Activated CD8-positive, alpha-beta memory T cell treated with anti-CD3 and anti-CD28 coated beads for 36 hours (primary cell): ENCODE data around the gene C1QL4. TPM values are rescaled to one million over a fixed set of nuclear protein-coding genes. Genes with fewer than 3 reads are reported as not detected.
"Not testable (repeated sequence)": the region's sequence is repeated elsewhere in the genome, so short reads cannot be mapped to it uniquely, and the experiment has no call there.

Source experiments
- CTCF ChIA-PET: fragments of 350-600 bp; sonication (Branson Sonifier 250); formaldehyde crosslinking; loops from one replicate; lab custom pipeline; 2021; ENCODE audit warnings: antibody characterized with exemption; lab: Charles Lee
- POLR2A ChIA-PET: fragments of 350-600 bp; sonication (Branson Sonifier 250); formaldehyde crosslinking; loops from one replicate; lab custom pipeline; 2021; ENCODE audit warnings: antibody characterized with exemption; lab: Charles Lee
- total RNA-seq, 2 experiments: library from RNA; stranded (reverse); gene quantifications; one replicate each; pipeline ENCODE4 v1.2.3, GENCODE V29; 2021

C1QL4 gene
- total RNA-seq, 2 experiments from 2014 or later, result not detected

DNA sequence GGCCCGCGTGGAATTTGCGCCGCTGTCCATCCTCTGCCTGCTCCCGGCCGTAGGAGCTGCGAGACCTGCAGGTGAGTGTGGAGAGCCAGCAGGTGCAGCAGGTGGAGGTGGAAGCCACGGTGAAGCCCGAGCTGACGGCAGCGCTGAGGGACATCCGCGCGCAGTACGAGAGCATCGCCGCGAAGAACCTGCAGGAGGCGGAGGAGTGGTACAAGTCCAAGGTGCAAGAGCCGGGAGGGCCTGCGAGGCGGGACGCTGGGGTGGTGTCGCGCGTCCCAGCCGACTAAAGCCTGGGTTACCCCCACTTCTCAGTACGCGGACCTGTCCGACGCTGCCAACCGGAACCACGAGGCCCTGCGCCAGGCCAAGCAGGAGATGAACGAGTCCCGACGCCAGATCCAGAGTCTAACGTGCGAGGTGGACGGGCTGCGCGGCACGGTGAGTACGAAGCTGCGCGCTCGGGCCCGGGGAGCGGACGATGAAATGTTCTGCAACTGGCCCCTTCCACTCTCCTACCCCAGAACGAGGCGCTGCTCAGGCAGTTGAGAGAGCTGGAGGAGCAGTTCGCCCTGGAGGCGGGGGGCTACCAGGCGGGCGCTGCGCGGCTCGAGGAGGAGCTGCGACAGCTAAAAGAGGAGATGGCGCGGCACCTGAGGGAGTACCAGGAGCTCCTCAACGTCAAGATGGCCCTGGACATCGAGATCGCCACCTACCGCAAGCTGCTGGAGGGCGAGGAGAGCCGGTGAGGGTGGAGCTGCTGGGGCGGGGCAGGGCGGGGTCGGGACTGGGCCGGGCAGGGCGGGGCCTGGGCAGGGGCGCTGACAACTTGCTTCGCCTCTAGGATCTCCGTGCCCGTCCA is 39.9 kb downstream of the C1QL4 start:
- POLR2A ChIA-PET, result interaction anchor here (1.0 kb wide), 1 partner anchor 44 kb away, joined by 3 read pairs; no protein-coding TSS in a partner anchor

DNA sequence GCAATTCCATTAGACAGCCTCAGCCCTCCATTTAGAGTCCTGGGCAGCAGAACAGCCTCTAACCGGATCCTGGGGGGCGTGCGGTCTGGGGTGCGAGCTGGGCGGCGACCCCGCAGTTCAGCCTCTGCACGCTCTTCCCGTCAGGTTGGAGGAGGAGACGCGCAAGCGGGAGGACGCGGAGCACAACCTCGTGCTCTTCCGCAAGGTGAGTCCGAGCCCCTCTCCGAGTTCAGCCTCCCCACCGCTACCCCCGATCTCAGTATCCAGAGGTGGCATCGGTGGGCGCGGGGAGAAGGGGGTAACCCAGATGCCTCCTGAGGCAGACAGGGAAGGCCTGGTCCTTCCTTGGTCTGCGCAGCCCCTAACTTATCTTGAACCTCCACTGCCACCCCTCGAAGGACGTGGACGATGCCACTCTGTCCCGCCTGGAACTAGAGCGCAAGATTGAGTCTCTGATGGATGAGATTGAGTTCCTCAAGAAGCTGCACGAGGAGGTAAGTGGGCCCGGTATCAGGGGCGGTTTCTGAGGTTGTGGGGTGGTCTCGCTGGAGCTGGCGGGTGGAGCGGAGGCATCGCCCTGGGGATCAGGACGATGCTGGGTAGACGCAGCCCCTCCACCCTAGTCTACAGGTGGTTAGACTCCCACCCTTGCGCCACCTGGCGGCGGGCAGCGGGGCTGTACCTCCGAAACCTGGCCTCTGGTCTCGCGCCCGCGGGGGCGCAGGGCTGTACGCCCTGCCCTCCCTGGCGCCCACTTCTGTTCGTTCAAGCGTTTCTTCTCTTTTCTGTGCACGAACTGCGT is 40.8 kb downstream of the C1QL4 start:
- CTCF ChIA-PET, result interaction anchor here (0.8 to 9.4 kb wide), 16 partner anchors 8 to 333 kb away, joined by 3 to 62 read pairs (median 4); partner anchors contain the start of genes C1QL4 and DNAJC22
- POLR2A ChIA-PET, result interaction anchor here (0.6 to 1.0 kb wide), 2 partner anchors 45 to 1922 kb away, joined by 3 to 5 read pairs; partner anchors contain the start of gene POU6F1

More for the DNA sequence above, 39.9 kb downstream of the C1QL4 start:
- CTCF ChIA-PET, result interaction anchor here (0.6 to 6.0 kb wide), 16 partner anchors 8 to 333 kb away, joined by 3 to 34 read pairs (median 4); partner anchors contain the start of gene DNAJC22

DNA sequence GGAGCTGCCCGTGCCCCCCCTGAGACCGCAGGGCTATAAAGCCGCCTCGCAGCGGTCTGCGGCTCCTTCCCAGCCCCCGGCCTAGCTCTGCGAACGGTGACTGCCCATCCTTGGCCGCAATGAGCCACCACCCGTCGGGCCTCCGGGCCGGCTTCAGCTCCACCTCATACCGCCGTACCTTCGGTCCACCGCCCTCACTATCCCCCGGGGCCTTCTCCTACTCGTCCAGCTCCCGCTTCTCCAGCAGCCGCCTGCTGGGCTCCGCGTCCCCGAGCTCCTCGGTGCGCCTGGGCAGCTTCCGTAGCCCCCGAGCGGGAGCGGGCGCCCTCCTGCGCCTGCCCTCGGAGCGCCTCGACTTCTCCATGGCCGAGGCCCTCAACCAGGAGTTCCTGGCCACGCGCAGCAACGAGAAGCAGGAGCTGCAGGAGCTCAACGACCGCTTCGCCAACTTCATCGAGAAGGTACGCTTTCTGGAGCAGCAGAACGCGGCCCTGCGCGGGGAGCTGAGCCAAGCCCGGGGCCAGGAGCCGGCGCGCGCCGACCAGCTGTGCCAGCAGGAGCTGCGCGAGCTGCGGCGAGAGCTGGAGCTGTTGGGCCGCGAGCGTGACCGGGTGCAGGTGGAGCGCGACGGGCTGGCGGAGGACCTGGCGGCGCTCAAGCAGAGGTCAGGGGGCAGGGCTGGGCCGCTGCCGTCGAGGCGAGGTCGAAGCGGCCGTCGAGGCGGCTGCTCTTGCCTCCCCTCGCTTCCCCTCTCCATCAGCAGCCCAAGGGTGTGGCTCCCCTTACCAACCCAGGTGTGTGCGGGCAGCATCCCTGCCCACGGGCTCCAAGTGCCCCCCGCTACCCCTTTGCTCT is 41.7 kb downstream of the C1QL4 start, which contains the start of gene PRPH:
Gene PRPH (plus strand): TSS at position 66 of the 855 bp plus-strand sequence. CDS start 54 bp downstream, at position 120.
- POLR2A ChIA-PET, result interaction anchor here (0.6 kb wide), 2 partner anchors 155 to 1923 kb away, joined by 5 read pairs; partner anchors contain the start of gene POU6F1
- CTCF ChIA-PET, result interaction anchor here (1.0 to 9.4 kb wide), 9 partner anchors 16 to 320 kb away, joined by 3 to 62 read pairs (median 11); partner anchors contain the start of genes C1QL4, DNAJC22 and TROAP

DNA sequence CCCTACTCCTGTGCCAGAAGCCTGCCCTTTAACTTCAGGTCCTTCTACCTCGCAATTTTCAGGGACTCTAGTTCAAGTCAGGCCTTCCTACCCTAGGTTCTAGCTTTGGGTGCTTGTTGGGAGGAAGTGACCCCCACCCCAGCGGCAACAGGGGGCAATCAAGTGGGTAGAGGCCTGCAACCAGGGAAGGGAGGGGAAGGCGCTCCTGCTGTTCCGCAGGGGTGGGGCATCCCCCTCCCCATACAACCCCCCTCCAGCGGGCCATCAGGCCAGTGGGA is 42.2 kb downstream of the C1QL4 start:
- POLR2A ChIA-PET, result no interaction called here

DNA sequence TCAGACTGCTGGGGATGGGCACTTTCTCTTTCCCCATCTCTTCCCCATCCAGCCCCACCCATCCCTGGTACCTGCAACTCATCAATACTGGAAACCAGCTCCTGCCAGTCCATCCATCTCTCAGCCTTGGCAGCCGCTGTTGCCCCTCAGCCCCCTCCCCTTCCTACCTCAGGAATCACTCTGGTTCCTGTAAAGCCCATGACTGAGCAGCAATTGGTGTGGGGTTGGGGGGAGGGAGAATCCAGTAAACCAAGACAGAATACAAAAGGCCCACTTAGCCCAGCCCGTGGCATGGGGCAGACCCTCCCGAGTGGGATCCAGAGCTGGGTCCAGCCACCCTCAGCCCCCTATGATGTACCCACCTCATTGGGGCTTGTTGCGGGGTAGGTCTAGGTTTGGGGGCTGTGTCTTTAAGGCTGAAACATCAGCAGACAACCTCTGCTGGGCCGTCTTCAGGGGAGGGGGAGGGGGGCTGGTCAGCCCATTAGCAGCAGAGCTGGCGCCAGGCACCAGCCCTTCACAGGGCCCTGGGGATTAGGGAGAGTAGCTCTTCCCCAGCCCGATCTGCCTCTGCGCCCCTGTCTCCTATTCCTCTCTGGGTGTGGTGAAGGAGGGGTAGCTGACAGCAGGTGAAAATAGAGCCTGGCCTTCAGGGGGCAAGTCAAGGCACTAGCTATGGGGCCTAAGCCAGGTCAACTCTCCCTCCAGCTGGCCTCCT is 42.7 kb downstream of the C1QL4 start:
- CTCF ChIA-PET, result interaction anchor here (1.1 to 9.4 kb wide), 8 partner anchors 28 to 318 kb away, joined by 3 to 62 read pairs (median 14); partner anchors contain the start of genes C1QL4, DNAJC22 and TROAP
- POLR2A ChIA-PET, result no interaction called here

More for the DNA sequence above, 42.2 kb downstream of the C1QL4 start:
- CTCF ChIA-PET, result interaction anchor here (1.1 to 9.4 kb wide), 8 partner anchors 28 to 319 kb away, joined by 3 to 62 read pairs (median 14); partner anchors contain the start of genes C1QL4, DNAJC22 and TROAP

DNA sequence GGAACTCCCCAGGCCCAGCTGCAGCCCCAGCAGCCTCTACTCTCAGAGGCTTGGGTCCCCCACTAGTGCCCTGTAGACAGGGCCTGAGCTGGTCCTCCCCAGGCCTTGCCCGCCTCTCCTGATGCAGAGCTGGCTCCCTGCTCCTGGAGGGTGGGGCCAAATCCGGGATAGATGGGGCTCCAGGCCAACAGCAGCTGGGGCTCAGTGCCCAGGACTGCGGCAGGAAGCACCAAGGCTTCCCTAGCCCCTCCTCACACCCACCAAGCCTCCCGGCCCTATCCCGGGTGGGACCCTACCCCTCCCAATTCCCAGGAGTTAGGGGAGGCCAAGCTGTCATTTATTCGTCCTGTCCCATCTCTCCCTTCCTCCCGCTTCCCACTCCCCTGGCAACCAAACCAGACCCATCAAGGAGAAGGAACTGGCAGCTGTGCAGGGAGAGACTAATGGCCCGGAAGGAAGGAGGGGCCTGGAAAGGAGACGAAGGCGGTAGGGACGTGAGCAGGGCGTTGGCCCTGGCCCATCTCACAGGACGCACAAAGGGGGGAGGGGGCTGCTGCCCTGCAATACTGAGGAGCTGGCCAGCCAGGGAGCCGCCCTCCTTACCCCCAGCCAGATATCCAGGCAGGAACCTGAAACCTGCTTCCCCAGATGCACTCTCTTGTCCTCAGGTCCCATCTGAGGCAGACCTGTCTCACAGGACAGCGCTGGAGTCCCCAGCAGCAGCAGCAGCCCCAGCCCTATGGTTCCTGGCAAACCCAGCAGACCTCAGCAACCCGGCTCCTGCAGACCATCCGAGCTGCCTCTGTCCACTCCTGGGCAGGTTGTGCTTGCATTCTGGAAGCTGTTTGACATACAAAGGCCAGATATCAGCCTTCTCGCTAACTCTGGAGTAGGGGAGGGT is 43.7 kb downstream of the C1QL4 start:
- ChIA-PET POLR2A (no interaction called here), CTCF (interaction anchor here (0.6 to 9.4 kb wide), 8 partner anchors 11 to 64 kb away, joined by 3 to 62 read pairs (median 10); partner anchors contain the start of genes C1QL4, DNAJC22 and TROAP)

DNA sequence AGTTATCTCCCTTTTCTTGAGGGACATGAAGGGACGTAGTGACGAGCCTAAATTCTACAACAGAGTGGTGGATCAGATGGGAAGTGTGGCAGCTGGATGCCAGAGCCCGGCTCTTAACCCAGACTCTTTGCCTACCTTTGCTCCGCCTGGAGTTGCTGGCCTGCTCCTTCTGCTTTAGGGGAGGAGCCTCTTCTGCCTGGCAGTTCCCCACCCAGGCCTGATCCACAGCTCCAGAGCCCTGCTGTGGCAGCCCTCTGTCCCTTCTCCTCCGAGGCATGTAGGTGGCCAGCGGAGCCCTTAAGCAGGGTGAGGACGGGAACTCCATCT is 44.3 kb downstream of the C1QL4 start:
- ChIA-PET CTCF (interaction anchor here (0.6 to 9.4 kb wide), 5 partner anchors 10 to 55 kb away, joined by 3 to 62 read pairs (median 5); partner anchors contain the start of genes C1QL4 and DNAJC22), POLR2A (no interaction called here)

DNA sequence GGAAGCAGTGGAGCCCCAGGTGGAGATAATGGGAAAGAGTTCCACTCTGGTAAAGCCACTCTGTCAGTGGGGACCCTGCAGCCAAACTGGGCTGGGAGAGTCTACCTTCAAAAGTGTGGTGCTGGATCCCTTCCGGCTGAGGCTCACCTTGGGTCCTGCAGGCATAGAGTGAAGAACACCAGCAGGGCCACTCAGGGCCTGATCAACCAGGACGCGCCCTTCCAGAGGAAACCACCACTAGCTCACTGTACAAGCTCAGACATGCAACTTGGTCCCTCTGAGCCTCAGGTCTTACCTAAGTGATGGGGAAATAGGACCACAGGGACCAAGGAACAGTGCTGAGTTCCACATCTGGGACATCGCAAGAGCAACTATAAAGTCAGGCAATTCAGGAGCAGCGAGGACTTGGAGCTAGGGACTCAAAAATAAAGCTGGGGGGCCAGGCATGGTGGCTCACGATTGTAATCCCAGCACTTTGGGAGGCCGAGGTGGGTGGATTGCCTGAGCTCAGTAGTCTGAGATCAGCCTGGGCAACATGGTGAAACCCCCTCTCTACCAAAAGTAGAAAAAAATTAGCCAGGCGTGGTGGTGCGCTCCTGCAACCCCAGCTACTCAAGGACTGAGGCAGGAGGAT is 47.9 kb downstream of the C1QL4 start:
- ChIA-PET POLR2A (interaction anchor here (1.0 kb wide), 1 partner anchor 15 kb away, joined by 3 read pairs; no protein-coding TSS in a partner anchor), CTCF (interaction anchor here (0.7 to 9.4 kb wide), 13 partner anchors 8 to 225 kb away, joined by 3 to 62 read pairs (median 4); partner anchors contain the start of genes C1QL4, DNAJC22 and TROAP)

DNA sequence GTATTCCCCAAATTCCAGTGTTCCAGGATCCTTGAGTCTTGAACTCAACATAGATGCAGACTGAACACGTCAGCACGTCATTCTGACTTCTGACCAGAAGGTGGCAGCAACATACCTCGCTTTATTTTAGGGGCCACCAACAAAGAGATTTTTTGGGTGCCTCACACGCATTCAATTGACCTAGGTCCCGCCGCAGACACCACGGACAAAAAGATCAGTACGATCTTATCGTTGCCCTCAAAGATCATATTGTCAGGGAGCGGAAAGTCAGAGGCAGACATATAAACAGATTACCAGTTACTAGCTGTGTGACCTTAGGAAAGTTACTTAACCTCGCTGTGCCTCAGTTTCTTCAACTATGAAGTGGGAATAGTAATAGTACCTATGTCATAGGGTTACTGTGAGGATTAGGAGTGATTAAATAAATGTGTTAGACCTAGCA is 48.6 kb downstream of the C1QL4 start:
- ChIA-PET CTCF (interaction anchor here (0.7 to 9.4 kb wide), 12 partner anchors 9 to 226 kb away, joined by 3 to 62 read pairs (median 4); partner anchors contain the start of genes C1QL4, DNAJC22 and TROAP), POLR2A (interaction anchor here (1.0 kb wide), 1 partner anchor 14 kb away, joined by 3 read pairs; no protein-coding TSS in a partner anchor)

DNA sequence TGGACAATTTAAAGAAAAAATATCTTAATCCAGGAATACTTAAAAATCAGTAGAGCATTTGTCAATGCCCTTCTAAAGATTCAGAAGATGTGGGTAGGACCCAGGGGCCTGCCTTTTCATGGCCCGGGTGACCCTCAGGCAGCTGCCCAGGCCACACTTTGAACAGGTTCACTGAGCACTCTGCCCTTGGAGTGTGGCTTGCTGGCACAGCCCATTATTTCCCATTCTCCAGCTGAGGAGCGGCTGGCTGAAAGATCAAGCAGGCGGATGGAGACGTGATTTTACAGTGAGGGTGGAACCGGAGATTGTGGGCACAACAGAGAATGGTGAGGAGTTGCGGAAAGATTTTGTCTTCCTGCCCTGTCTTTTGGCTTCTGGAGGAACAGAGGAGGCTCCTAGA is 49.1 kb downstream of the C1QL4 start:
- CTCF ChIA-PET, result interaction anchor here (0.9 to 9.4 kb wide), 8 partner anchors 9 to 71 kb away, joined by 3 to 62 read pairs (median 6); partner anchors contain the start of genes C1QL4 and DNAJC22
- POLR2A ChIA-PET, result no interaction called here

DNA sequence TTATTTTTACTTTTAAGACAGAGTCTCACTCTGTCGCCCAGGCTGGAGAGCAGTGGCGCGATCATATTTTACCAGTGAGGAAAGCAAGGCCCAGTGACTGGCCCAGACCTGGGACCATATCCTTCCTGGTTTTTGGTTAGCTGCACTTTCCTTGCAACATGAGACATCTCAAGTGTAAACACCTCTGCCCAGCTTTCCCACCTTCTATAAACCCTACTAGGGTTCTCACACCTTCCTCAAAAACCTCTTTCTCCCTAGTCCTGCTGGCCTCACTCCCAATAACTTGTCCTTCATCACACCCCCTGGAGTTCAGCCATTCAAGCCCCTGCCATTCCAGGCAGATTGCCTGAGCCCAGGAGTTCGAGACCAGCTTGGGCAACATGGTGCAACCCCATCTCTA is 52.3 kb downstream of the C1QL4 start:
- ChIA-PET POLR2A (no interaction called here), CTCF (interaction anchor here (0.6 to 2.3 kb wide), 5 partner anchors 10 to 282 kb away, joined by 4 to 8 read pairs (median 5); partner anchors contain the start of gene DNAJC22)

DNA sequence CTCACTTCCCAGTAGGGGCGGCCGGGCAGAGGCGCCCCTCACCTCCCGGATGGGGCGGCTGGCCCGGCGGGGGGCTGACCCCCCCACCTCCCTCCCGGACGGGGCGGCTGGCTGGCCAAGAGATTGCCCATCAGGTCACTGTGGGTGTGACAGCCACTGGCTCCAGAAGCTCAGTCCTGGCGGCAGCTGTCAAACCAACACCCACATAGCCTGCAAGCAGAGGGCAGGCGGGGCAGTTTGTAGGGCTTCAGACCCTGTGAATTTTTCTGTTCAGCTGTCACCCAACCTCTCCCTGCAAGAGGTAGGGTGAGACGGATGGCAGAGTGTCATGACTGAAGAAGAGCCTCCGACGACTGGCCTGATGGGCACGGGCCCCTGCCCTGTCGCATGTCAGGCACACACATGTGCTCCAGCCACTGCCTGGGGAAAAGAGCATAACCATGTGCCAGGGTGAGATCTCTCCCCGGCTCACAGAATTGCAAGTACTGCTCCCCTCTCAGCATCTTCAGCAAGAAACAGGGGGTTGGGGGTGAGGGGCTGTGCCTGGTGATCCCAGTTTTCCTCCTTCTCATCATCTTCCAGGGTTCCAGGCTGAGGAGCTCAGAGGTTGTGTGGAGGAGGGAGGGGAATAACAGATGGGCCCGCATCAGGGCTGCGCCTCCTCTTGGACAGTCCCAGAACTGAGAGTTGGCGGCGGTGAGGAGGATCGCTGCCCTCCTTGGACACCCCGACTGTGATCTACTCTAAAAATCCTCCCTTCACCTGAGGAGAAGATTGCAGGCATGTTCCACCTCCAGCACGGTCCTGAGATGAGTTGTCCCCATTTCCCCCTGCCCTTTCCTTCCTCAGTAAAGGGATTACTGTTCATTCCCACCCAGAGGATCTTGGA is 53.2 kb downstream of the C1QL4 start:
- ChIA-PET POLR2A (no interaction called here), CTCF (interaction anchor here (0.6 to 2.3 kb wide), 4 partner anchors 9 to 64 kb away, joined by 3 to 8 read pairs (median 5); no protein-coding TSS in a partner anchor)

DNA sequence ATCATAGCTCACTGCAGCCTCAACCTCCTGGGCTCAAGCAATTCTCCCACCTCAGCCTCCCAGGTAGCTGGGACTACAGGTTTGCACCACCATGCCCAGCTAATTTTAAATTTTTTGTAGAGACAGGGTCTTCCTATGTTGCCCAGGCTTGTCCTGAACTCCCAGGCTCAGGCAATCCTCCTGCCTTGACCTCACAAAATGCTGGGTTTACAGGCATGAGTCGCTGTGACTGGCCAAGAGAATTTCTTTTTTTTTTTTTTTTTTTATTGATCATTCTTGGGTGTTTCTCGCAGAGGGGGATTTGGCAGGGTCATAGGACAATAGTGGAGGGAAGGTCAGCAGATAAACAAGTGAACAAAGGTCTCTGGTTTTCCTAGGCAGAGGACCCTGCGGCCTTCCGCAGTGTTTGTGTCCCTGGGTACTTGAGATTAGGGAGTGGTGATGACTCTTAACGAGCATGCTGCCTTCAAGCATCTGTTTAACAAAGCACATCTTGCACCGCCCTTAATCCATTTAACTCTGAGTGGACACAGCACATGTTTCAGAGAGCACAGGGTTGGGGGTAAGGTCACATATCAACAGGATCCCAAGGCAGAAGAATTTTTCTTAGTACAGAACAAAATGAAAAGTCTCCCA is 54.1 kb downstream of the C1QL4 start:
- CTCF ChIA-PET, result interaction anchor here (0.7 to 1.0 kb wide), 3 partner anchors 10 to 188 kb away, joined by 3 read pairs; no protein-coding TSS in a partner anchor
- POLR2A ChIA-PET, result not testable (repeated sequence)
